ENCODE results near the gene RAET1G. TPM values are rescaled to one million over a fixed set of nuclear protein-coding genes. Genes with fewer than 3 reads are reported as not detected.
"Not testable (repeated sequence)": the region's sequence is repeated elsewhere in the genome, so short reads cannot be mapped to it uniquely, and the experiment has no call there.

RAET1G gene
- total and polyA plus RNA-seq, 12 donors = 0.21 to 0.37 (median 0.34) TPM; not detected in 8

- peaks cover 0 to 29% (median 25%) of the 10 kb centered on the region in 9 donors for H3K4me1 ChIP-seq
- H3K27me3 ChIP-seq = peaks cover 19 to 94% (median 77%) of the 10 kb centered on the region in 7 donors
- intact Hi-C loops (cut with DNase I) = no loop called here
- H3K4me3 ChIP-seq = peak overlapping the region; percentile 22 to 63 (median 54)
- no peaks in the 10 kb centered on the region for H3K36me3 ChIP-seq
- ATAC-seq (peak in 1 of 8 donors; percentile 7), DNase-seq (no peak)
- H3K27ac ChIP-seq = peak overlapping the region in 1 of 10 donors; percentile 2
- H3K9me3 ChIP-seq = no peaks in the 10 kb centered on the region
- TF ChIP-seq CTCF (IDR thresholded peaks at IDR 0.05) = no peak
- WGBS, 2 donors = 20 to 27% methylated on average over 8 of the region's 8 CpGs
Observed at GRCh38 chr6:149963212-149963461, 40.2 kb upstream of the RAET1G start.

DNA sequence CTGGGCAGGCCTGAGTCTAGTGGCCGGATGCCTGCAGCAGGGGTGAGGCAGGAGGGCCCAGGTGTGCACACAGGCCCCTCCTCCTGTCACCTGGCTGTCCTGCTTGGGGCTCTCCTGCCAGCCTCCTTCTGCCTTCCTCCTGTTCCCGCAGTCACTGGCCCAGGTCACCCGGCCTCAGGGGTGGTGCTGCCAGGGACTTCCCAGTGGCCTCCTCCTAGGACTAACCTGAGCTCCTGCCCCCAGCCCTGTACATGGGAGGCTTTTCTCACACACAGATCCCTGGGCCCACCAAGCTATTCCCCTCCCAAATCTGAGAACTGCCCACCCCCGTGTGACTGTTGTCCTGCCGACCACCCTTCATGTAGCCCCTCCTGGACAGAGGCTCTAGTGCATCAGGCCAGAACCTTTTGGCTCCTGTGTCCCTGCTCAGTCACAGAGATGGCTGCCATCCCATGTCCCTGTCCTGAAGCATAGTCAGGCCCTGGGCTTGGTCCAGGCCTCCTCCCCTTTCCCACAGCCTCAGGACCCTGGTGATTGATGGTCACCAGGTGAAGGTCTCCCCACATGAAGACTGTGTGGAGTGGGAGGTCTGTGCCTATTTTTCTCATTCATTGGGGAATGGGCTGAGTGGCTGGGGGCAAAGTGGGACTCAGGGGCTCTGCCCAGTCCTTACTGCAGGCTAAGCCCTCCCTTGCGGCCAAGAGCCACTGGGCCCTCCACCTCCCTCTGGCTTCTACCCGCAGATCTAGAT is 39.7 kb upstream of the RAET1G start:
- H3K36me3 ChIP-seq = no peaks in the 10 kb centered on the region
- ATAC-seq = no peak
- H3K4me3 ChIP-seq = peak overlapping the region in 6 of 10 donors; percentile 36 to 63 (median 54)
- WGBS, 2 donors = 63 to 69% methylated on average over 7 of the region's 7 CpGs
- peaks cover 19 to 94% (median 78%) of the 10 kb centered on the region in 7 donors for H3K27me3 ChIP-seq
- H3K4me1 ChIP-seq = peaks cover 0 to 31% (median 25%) of the 10 kb centered on the region in 9 donors
- no peak for TF ChIP-seq CTCF (IDR thresholded peaks at IDR 0.05)
- no peaks in the 10 kb centered on the region for H3K9me3 ChIP-seq
- DNase-seq = no peak
- no peak overlapping the region for H3K27ac ChIP-seq
- intact Hi-C loops (cut with DNase I) = no loop called here

- WGBS, 2 donors = 67 to 77% methylated on average over 6 of the region's 6 CpGs
- Histone ChIP-seq H3K9me3 (no peaks in the 10 kb centered on the region), H3K4me3 (no peak overlapping the region), H3K27me3 (peaks cover 19 to 94% (median 77%) of the 10 kb centered on the region in 7 donors), H3K27ac (no peak overlapping the region), H3K4me1 (peaks cover 0 to 31% (median 25%) of the 10 kb centered on the region in 9 donors), H3K36me3 (no peaks in the 10 kb centered on the region)
- peak in 2 of 9 donors; percentile 20 to 33 for TF ChIP-seq CTCF (IDR thresholded peaks at IDR 0.05)
- no peak for ATAC-seq
- intact Hi-C loops (cut with DNase I) = no loop called here
- DNase-seq = no peak
Observed at GRCh38 chr6:149961728-149962425, 39.0 kb upstream of the RAET1G start.

DNA sequence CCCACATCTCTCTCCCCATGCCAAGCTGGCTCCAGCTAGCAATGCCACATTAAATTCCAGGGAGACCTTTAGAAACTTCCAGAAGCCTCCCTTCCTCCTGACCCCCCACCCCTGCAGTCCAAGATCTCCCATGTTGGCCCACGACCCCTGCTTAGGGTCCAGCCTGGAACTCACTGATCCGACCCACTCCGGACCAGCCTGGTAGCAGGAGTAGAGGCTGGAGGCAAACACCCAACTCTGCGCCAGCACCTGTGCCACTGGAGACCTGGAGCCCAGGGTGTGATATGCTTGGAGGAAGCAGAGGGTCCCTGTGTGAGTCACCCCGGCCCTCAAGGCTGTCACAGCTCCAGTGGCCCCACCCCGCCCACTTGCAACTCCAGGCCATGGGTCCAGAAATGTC is 37.6 kb upstream of the RAET1G start:
- intact Hi-C loops (cut with DNase I) = loop anchor here in 1 of 10 donors (1.0 kb wide), 1 partner anchor 22 kb away; no protein-coding TSS in a partner anchor

GRCh38 chr6:149959806-149960205 is 36.9 kb upstream of the RAET1G start:
- ATAC-seq, H3K36me3 ChIP-seq, H3K27ac ChIP-seq, H3K4me3 ChIP-seq, DNase-seq, H3K9me3 ChIP-seq: not testable (repeated sequence)
- intact Hi-C loops (cut with DNase I) = loop anchor here in 1 of 10 donors (1.0 kb wide), 1 partner anchor 22 kb away; no protein-coding TSS in a partner anchor
- 88 to 89% methylated on average over 2 of the region's 4 CpGs for WGBS, 2 donors
- Histone ChIP-seq H3K4me1 (peaks cover 0 to 23% (median 18%) of the 10 kb centered on the region in 9 donors), H3K27me3 (peaks cover 9 to 95% (median 78%) of the 10 kb centered on the region in 7 donors)

More for the DNA sequence above, 37.6 kb upstream of the RAET1G start:
- H3K27ac ChIP-seq = no peak overlapping the region
- H3K4me1 ChIP-seq = peaks cover 0 to 29% (median 24%) of the 10 kb centered on the region in 9 donors
- H3K4me3 ChIP-seq = no peak overlapping the region
- WGBS, 2 donors = 78 to 82% methylated on average over 6 of the region's 6 CpGs
- DNase-seq (no peak), ATAC-seq (no peak)
- TF ChIP-seq CTCF (IDR thresholded peaks at IDR 0.05) = no peak
- no peaks in the 10 kb centered on the region for H3K36me3 ChIP-seq
- H3K27me3 ChIP-seq = peaks cover 16 to 96% (median 78%) of the 10 kb centered on the region in 7 donors
- H3K9me3 ChIP-seq = no peaks in the 10 kb centered on the region

DNA sequence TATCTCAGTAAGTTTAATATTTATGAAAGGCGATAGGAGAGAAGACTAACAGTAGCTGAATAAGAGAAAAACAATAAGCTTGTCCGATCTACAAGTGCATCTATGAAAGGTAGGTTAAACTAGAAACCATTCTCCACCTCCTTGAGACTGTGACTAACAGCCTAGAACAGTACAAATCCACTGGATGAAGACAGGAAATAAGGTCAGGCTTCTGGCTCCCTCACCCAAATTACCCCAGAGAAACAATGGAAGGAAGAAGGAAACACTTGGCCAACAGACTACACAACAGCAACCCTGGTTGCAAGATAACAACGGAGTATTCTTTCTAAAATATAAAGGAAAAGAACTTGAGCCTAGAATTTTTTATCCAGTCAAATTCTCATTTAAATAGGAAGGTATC is 35.2 kb upstream of the RAET1G start:
- DNase-seq; H3K36me3 ChIP-seq; intact Hi-C loops (cut with DNase I); H3K9me3 ChIP-seq; H3K4me3 ChIP-seq; H3K27ac ChIP-seq: not testable (repeated sequence)
- Histone ChIP-seq H3K27me3 (peaks cover 0 to 94% (median 78%) of the 10 kb centered on the region in 7 donors), H3K4me1 (peaks cover 0 to 13% (median 3%) of the 10 kb centered on the region in 9 donors)
- whole genome bisulfite sequencing, 2 donors = 46 to 50% methylated on average over 3 of the region's 3 CpGs
- ATAC-seq = peak in 2 of 8 donors; percentile 33 to 36

Data from heart right ventricle (tissue), 16 donors.